Panc1 (cell line): ENCODE results near the gene TTLL12. TPM values are rescaled to one million over a fixed set of nuclear protein-coding genes. Genes with fewer than 3 reads are reported as not detected.
A peak's percentile ranks its signal among the peaks of the same experiment; 100 is the strongest.

Source experiments
- ATAC-seq: fragments of 200-7000 bp; cut with Tn5 transposase; 2 replicates; pipeline ENCODE4 v1.9.1; 2020; ENCODE audit warnings: mild to moderate bottlenecking, moderate library complexity
- BruUV-seq: library from RNA; stranded (reverse); fragments of 400-500 nt; replicated peaks from 2 replicates; lab custom pipeline; 2021; lab: Mats Ljungman, UMichigan
- CTCF ChIA-PET: fragments of 300-600 bp; sonication (Branson Sonifier 250); formaldehyde crosslinking; loops from one replicate; lab custom pipeline; 2022; ENCODE audit warnings: antibody characterized with exemption; lab: Charles Lee
- POLR2A ChIA-PET: fragments of 300-600 bp; sonication (Branson Sonifier 250); formaldehyde crosslinking; loops from one replicate; lab custom pipeline; 2022; ENCODE audit warnings: antibody characterized with exemption; lab: Charles Lee
- DNase-seq: peaks from one replicate; pipeline ENCODE4 v3.0.0-alpha.2; 2010; ENCODE audit warnings: low read depth, low spot score
- H3K27ac ChIP-seq: 2 replicates; pipeline ENCODE4 v1.5.1; 2011; ENCODE audit warnings: mild to moderate bottlenecking, low read length, inconsistent platforms
- H3K27me3 ChIP-seq: fragments of 200-500 bp; sonication (Bioruptor generic); 2 replicates; pipeline ENCODE4 v1.6.0; 2014; ENCODE audit warnings: low read length, inconsistent platforms; ENCODE audit not compliant: control insufficient read depth, insufficient read depth
- H3K36me3 ChIP-seq: fragments of 200-500 bp; sonication (Bioruptor generic); 2 replicates; pipeline ENCODE4 v1.5.1; 2014; ENCODE audit warnings: inconsistent platforms, mild to moderate bottlenecking, low read length, moderate library complexity; ENCODE audit not compliant: control insufficient read depth, insufficient read depth
- H3K4me1 ChIP-seq: 2 replicates; pipeline ENCODE4 v1.5.1; 2011; ENCODE audit warnings: inconsistent platforms, mild to moderate bottlenecking, low read length, moderate library complexity; ENCODE audit not compliant: control insufficient read depth, insufficient read depth
- H3K4me3 ChIP-seq, 2 experiments: 2 replicates each; pipeline ENCODE4 v1.5.1; 2011 to 2012; ENCODE audit warnings: low read depth in 2 of 2, low read length in 2 of 2, mild to moderate bottlenecking in 2 of 2, inconsistent platforms in 1 of 2, moderate library complexity in 1 of 2
- H3K9me3 ChIP-seq: fragments of 200-500 bp; sonication (Bioruptor generic); 2 replicates; pipeline ENCODE4 v1.5.1; 2014; ENCODE audit warnings: low read depth, mild to moderate bottlenecking, inconsistent platforms, low read length, moderate library complexity; ENCODE audit not compliant: control insufficient read depth, insufficient read depth
- CTCF ChIP-seq: fragments of 450-650 bp; IDR thresholded peaks from 2 replicates; pipeline ENCODE4 v1.5.1; 2017; ENCODE audit warnings: mild to moderate bottlenecking
- POLR2AphosphoS5 ChIP-seq: IDR thresholded peaks from 2 replicates; pipeline ENCODE4 v1.6.1; 2012; ENCODE audit warnings: mild to moderate bottlenecking, low read depth, low read length, moderate library complexity
- REST ChIP-seq, 2 experiments: IDR thresholded peaks; 2 replicates each; pipeline ENCODE4 v1.6.1; 2011 to 2012; ENCODE audit warnings: low read depth in 2 of 2, control low read depth in 1 of 2, low read length in 1 of 2, mild to moderate bottlenecking in 1 of 2, moderate library complexity in 1 of 2; ENCODE audit not compliant: insufficient read depth in 1 of 2
- SIN3A ChIP-seq: IDR thresholded peaks from 2 replicates; pipeline ENCODE4 v1.6.1; 2012; ENCODE audit warnings: low read depth, mild to moderate bottlenecking, low read length, moderate library complexity, borderline replicate concordance; ENCODE audit not compliant: insufficient read depth
- TCF7L2 ChIP-seq: IDR thresholded peaks from 2 replicates; pipeline ENCODE4 v1.6.1; 2011; ENCODE audit warnings: mild to moderate bottlenecking, low read depth, low read length, inconsistent platforms
- in situ Hi-C: cut with HindIII; loops from 2 replicates; pipeline ENCODE4 v1.10.0; 2016; ENCODE audit warnings: low sequenced_read_pairs, low pct_unique_long_range_greater_than_20kb
- intact Hi-C: fragments of 100-400 bp; cut with micrococcal nuclease; formaldehyde crosslinking; loops from one replicate; pipeline ENCODE4 v1.10.0; 2022; ENCODE audit not compliant: unreplicated experiment
- total RNA-seq: library from RNA; stranded (reverse); gene quantifications from one replicate; pipeline ENCODE4 v1.2.1, GENCODE V29; 2021; ENCODE audit not compliant: unreplicated experiment

The TTLL12 gene
- total RNA-seq, 1 experiment from 2014 or later, result 26.3 TPM

GRCh38 chr22:43213962-43214361, 27.0 kb upstream of the TTLL12 start:
- DNase-seq (no peak), ATAC-seq (no peak)
- Histone ChIP-seq H3K9me3 (no peaks in the 10 kb centered on the region), H3K27me3 (no peaks in the 10 kb centered on the region), H3K4me1 (no peaks in the 10 kb centered on the region), H3K27ac (no peak overlapping the region), H3K4me3 (no peak overlapping the region), H3K36me3 (no peaks in the 10 kb centered on the region)
- ChIA-PET POLR2A (no interaction called here), CTCF (no interaction called here)
- BruUV-seq, result no TSS peak
- in situ Hi-C loops (no loop called here), intact Hi-C loops (no loop called here)
- TF ChIP-seq REST (IDR thresholded peaks at IDR 0.05; ENCODE audit: insufficient read depth in 1 of 2, low read depth in 2 of 2, low read length in 1 of 2) (no peak), TCF7L2 (no peak), SIN3A (no peak), CTCF (no peak), POLR2AphosphoS5 (no peak)

GRCh38 chr22:43213051-43213450, 26.1 kb upstream of the TTLL12 start:
- no peaks in the 10 kb centered on the region for H3K4me1 ChIP-seq
- no peak overlapping the region for H3K27ac ChIP-seq
- DNase-seq (no peak), ATAC-seq (0 out of 2 replicates have a peak, but pooled peaks have one; percentile 30)
- no peaks in the 10 kb centered on the region for H3K27me3 ChIP-seq
- TF ChIP-seq REST (IDR thresholded peaks at IDR 0.05; ENCODE audit: insufficient read depth in 1 of 2, low read depth in 2 of 2, low read length in 1 of 2) (no peak), TCF7L2 (no peak)
- intact Hi-C loops, result no loop called here
- BruUV-seq, result no TSS peak
- in situ Hi-C loops, result no loop called here
- H3K9me3 ChIP-seq, result no peaks in the 10 kb centered on the region
- ChIA-PET CTCF (interaction anchor here (0.9 kb wide), 1 partner anchor 15 kb away, joined by 3 read pairs; no protein-coding TSS in a partner anchor), POLR2A (no interaction called here)
- no peaks in the 10 kb centered on the region for H3K36me3 ChIP-seq
- H3K4me3 ChIP-seq, result no peak overlapping the region
